GM19328 (cell line): ENCODE measurements around the gene ABCB4.

ENCODE experiments used
- ATAC-seq: cut with Tn5 transposase; IDR thresholded peaks from one replicate; pipeline ENCODE4 v1.9.1; 2021; ENCODE audit warnings: mild to moderate bottlenecking, moderate library complexity; ENCODE audit not compliant: unreplicated experiment

ABCB4 gene

DNA sequence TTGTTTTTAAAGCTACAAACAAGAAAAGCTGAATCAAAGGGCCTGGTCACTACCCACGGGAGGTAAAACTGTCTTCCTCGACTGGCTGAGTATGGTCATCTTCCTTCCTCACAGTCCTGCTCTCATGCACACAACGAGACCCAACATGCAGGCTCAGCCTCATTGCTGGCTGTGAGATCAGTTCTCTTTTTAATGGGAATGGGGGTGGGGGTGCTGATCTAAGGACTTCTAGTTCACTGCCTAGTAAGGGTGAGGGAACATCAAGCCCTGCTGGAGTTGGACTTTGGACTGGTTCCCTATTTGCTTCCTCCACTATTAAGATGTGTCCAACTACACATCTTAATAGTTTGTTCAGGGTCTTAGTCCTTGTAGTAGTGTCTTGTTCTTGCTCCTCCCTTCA, 48.2 kb downstream of the ABCB4 start:
- no peak for ATAC-seq

DNA sequence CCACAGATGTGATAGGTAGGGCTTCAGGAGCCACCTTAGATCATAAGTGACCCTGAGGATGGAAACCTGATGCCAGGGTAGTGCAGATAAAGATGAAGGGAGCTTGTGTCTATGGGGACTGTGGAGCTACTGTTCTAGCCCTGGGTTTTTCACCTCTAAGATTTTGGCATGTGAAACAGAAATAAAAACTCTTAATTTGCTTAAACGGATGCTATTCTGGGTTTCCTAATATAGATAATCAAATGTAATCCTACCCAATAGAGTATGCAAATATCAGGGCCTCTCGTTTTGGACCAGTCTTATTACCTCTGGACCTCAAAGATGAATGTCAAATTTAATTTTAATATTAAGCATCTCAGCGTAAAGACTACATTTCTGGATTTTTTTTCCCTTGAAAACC, 49.3 kb downstream of the ABCB4 start:
- ATAC-seq: peak; percentile 46

DNA sequence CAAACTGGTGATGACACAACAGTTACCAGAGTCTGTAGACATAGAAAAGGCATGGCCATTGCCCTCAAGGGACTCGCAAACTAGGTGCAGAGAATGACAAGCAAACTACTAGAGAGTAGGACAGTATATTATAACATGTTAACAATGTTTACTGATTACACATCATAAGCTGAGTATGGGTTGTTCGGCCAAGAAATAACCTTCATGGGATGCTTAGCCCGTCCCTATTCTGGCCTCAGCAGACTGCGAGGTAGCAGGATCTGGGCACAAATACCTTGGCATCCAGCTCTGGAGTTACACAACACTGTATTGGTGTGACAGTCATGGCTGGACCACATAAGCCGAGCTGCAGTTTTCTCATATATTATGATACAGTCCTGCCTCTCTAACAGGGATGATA, 51.4 kb downstream of the ABCB4 start:
- ATAC-seq: no peak

DNA sequence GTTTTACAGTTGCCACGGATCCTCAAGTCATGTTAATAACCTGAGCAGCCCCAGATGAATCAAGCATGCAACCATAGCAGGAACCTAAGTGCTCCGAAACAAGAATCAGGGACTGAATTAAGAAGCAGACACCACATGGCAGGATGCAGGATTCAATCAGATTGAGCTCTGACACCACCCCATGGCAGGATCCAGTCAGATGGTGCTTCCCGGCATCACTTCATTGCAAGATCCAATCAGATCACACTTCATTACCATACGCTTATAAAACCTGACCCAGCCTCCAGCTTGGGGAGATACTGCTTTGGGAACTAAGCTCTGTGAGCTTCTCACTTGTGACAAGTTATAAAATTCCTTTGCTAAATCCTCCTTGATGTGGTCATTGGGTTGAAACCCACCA, 55.3 kb downstream of the ABCB4 start:
- ATAC-seq: no peak

DNA sequence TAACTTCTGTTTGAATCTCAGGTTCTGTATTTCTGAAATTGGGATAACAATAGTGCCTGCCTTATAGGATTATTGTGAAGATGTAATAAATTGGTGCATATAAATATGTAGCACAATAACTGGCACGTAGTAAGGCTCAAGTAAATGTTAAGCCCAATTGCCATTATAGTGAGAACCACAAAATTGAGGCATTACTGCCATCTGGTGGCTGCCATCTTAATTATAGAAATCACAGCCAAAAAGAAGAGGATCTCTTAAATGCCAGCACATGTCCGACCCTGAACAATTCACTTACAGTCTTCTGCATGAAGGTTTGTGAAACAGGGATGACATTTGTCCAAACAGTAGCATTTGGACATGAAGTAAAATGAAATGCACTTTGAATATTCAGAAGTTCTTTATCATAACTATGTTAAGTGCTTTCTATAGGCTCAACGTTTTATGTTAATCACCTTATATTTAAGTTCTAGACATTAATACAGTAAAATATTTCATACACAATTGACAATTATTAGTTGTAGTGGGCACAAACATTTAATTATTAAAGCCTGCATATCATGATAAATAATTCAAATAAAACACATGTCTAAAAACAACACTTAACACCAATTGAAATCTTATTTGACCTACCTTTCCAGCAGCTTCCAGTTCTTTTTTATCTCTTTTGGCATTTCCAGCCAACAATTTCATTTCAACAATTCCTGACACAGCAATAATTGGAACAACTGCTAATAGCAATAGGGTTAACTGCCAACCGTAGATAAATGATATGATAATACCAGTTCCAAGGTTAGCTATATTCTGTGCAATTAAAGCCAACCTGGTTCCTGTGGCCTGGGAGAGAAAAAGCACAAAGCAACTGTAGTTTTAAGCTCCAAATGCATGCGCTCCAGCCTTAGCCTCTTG, 58.5 kb downstream of the ABCB4 start:
- ATAC-seq: peak; percentile 66

DNA sequence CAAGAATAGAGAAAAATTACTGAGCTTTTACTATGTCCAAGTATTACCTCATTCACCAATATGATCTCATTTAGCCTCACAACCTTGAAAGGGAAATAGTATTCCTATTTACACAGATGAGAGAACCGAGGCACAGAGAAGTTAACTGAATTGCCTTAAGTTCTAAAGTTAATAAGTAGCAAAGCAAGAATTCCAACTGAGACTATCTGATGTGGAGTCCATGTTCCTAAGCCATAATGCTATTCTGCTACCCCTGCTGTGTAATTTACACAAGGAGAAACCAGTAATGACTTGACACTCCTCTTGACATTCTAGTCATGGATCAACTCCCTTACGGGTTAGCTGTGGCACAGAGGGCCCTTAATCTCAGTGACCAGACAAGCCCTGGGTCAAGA, 60.7 kb downstream of the ABCB4 start:
- no peak for ATAC-seq

DNA sequence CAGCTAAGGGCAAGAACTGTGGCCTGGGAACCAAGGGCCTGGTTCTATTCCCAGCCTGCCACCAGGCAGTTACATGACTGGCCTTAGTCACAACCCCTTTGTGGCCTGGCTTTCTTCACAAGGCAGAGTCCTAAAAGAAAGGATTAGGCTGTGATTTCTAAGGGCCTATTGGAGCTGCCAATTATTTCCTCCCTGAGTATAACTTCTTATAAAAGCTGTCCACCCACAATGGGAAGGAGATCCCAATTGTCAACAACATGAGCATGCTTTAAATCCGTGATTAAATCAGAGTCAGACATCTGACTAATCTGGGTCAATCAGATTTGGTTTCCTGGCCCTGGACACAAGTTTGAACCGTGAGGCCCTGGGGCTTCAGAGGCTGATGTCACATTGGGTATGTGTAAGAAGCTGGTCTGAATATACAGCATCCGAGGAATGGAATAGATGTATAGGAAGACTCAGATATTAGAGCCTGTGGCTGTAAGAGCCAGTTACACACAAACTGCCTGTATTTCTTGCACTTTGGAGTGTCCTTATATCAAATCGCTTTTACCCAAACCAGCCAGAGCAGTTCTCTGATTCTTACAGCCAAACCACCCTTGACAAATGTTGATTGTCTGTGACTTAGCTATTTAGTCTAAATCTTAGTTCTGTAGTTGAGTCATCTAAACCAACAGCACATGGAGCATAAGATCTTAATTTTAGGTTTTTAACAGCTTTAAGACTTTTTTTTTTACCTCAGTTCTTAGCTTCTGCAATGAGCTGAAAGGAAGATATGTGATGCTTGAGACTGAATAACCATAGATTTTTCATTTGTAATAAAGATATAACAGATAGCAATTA, 61.3 kb downstream of the ABCB4 start:
- ATAC-seq: no peak

DNA sequence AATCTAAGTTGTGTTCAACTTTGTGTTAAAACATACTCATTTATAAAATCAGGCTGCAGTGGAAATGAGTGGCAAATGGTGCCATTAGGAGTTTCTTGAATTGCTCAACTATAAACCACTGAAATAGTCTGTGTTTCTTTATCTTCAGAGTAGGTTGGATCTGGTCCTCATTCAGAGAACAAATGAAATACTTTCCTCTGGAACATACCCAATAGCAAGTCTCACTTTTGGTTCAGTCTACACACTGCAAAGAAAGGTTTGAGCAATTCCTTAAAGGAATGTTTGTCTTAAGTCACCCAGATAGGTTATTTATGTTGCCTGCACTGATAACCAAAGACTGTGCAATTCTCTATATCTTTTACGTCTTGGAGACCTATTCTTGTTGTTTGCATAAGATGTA, 62.5 kb downstream of the ABCB4 start:
- no peak for ATAC-seq

DNA sequence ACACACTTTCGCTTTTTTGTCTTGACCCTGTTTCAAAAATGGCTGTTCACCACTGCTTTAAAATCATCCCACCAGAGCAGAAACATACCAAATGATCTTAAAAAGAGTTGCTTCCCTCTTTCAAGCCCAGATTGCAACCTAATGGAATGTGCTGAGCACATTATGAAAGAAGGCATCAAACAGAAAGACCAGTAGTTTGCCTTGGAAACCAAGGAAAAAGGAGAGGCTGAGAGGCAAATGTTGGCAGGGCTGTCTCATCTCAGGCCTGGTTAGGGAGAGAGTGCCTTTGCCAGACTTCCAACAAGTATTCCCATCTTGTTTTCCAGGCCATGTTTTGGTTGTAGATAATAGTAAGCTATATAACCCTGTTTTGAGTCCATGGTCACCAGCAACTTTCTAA, 64.3 kb downstream of the ABCB4 start:
- no peak for ATAC-seq

DNA sequence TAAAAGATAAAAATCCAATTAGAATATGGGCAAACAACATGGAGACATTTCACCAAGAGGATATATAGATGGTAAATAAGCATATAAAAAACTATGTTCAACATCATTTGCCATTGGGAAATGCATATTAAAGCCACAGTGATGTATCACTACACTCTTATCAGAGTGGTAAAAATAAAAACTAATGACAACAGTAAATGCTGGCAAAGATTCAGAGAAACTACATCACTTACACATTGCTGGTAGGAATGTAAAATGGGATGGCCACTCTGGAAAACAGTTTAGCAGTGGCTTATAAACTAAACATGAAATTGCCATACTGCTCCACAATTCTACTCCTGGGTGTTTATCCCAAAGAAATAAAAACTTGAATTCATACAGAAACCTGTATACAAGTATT, 70.8 kb downstream of the ABCB4 start:
- ATAC-seq: no peak

DNA sequence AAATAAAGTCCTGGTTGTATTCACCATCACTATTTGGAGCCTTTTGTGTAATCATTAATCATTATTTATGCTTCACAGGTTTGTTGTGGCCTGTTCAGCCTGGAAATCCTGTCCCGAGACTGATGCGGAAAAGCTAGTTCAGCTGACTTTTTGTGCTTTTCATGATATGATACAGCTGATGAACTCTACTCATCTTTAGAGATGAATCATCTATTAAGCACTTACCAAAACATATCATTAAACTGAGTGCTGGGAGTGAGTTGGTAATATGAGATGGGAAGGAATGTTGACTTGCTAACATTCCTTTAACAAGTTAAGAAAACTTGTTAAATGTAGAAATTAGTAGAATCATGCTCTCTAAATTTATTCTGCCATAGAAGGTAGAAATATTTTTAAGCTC, 77.0 kb downstream of the ABCB4 start:
- no peak for ATAC-seq

DNA sequence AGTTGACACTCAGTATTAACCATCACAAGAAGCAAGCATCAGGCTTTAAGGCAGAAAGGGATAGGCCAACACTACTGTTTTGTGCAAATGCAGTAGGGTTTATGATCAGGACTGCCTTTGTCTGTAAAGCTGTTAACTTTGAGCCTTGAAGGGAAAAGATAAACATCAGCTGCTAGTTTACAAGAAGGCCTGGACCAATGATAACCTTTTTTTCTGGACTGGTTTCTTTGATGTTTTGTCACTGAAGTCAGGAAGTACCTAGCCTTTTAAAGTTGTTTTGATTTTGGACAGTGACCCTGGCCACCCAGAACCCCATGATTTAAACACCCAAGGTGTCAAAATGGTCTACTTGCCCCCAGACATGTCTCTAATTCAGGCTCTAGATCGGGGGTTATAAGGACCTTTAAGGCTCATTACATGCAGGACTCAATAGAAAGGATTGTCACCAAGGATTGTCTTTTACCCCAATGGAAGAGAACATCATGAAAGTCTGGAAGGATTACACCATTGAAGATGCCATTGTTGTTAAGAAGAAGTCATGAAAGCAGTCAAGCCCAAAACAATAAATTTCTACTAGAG, 79.9 kb downstream of the ABCB4 start:
- no peak for ATAC-seq

DNA sequence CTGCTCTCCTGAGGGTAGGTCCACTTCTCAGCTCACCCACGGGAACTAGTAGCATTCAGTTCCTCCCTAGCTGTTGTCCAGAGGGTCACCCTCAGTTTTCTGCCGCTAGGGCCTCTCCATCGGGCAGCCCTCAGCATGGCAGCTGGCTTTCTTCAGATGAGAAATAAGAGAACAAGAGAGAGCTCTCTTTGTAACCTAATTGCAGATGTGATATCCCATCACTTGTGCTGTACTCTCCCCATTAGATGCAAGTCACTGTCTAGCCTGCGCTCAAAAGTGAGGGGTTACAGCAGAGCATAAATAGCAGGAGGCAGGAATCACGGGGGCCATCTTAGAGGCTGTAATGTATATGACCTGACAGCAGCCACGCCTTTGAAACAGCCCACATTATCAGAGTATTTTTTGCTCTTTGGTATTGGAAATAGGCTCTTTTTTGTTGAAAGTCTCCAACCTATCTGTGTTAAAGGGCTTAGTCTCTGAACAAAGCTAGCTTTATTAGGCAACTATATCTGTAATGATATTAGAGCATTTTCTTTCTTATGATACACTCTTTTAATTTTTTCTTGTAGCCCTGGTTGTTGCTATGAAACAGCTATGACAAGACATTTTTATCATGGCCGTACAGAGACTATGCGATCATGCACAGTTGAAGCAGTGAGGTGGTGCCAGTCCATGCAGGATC, 84.3 kb downstream of the ABCB4 start:
- no peak for ATAC-seq

DNA sequence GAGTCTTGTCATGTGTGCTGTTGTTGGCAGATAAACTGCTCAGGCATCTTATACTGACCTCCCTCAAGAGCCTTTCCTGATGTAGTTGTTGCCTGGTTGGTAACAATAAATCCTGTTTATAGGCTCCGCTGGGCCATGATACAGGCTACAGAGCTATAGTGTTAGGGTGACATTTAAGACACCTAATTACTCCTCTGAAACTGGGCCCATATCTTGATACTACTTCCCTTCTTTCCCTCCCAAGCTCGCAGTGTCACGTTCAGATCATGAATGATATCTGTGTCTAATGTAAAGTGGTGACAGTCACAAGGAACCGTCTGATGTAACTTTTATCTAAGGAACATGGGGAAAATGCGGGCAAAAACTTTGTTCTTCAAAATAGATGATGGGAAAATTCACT, 94.6 kb downstream of the ABCB4 start:
- ATAC-seq: no peak

DNA sequence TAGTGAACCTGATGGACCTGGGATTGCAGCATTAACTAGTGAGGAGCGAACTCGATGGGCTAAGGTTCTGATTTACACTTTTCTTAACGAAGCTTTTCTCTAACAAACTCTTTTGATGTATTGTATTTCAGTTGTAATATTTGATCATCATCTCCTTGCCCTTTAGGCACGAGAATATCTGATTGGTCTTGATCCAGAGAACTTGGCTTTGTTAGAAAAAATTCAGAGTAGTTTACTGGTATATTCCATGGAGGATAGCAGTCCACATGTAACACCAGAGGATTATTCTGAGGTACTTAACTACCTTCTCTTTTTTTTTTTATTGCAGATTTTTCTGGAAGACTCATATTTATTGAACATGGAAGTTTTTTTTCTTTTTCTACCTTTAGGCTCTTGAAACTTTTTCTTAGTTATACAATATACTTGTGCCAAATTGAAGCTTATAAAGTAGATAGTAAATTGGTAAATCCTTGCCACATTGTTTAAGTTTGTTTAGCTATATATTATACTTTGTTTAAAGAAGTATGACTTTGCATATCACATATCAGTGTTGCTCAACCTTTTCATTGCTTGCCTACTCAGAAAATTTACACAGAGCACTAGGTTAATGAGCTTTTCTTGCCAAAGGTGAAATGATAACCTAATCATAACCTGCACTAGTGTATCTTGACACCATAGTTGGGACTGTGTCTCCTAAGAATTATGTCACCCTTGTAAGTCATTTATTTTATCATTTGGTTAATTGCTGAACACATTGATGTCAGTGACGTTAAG, 99.6 kb downstream of the ABCB4 start:
- no peak for ATAC-seq

DNA sequence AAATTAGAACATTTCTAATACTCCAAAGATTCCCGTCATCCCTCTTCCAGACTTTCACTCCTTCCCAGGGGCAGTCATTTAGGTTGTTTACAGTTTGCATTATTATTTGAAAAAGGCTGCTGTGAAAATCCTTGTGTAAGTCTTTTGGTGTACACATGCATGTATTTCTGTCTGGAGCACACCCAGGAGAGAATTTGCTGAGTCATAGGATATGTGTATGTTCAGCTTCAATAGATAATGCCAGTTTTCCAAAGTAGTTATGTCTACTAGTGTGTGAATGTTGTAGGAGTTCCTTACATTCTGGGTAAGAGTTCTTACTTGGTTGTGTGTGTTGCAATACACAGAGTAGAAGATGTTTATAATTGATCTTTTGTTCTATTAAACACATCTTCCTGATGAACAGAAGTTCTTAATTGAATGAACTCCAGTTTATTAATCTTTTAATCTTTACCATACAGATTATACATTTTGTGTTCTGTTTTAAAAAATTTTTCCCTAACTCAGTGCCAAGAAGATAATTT, 104.8 kb downstream of the ABCB4 start:
- no peak for ATAC-seq

DNA sequence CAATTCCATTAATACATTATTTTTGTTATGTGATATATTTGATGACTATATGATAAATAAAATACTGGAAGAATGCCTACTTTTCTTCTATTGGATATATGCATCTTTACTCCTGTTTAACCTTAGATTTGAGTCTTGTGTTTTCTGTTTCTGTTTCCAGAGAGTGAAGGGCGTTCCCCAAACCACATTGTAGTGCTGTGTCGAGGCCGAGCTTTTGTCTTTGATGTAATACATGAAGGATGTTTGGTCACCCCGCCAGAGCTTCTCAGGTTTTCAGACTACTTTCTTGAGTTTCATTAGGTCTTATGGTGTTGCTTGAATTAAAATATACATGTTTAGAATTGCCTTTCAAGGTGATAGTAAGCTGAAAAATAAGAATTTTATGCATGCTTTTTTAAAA, 106.3 kb downstream of the ABCB4 start:
- ATAC-seq: no peak

DNA sequence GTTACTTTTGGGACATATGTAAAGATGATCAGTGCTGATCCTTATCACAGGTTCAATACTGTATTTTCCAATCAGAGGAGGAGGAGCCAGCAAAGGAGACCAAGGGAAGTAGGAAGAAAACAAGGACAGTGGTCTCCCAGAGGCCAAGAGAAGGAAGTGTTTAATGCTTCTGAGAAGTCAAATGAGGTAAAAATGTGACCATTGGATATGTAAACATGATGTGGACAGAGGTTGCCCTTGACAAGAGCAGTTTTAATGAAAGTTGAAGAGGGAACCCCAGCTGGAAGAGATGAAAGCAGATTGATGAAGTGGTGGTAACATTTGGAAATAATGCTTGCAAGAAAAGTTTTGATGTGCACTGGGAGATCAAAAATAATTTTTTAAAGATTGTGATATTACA, 111.2 kb downstream of the ABCB4 start:
- ATAC-seq: no peak

DNA sequence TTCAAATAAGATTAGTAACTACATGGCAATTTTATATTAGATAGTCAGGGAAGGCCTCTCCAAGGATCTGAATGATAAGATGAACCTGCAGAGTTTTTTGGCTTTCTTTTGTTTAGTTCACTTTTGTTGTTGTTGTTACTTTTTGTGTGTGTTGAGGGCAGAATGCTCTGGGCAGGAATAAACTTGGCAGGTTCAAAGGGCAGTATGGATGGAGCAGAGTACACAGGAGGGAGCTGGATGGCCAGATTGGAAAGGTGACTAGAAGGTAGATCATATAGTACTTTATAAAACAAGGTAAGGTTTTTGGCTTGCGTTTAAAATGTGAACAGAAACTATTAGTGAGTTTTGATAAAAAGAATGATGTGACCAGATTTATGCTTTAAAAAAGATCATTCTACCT, 112.1 kb downstream of the ABCB4 start:
- ATAC-seq: no peak

DNA sequence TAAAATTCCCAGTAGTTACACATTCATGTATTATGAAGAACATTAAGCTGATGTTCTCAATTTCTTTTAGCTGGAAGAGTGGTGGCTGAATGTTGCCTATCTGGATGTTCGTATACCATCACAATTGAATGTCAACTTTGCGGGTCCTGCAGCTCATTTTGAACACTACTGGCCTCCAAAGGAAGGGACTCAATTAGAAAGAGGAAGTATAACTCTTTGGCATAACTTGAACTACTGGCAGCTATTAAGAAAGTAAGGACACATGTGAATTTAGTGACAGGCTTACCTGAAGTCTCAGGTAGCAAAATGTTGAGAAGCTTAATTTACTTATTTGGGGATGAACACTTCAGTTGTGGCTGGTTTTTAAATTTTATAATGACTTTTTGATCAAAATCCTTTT, 114.2 kb downstream of the ABCB4 start:
- ATAC-seq: no peak
